ENCODE results near the gene SSTR4. TPM values are rescaled to one million over a fixed set of nuclear protein-coding genes. Genes with fewer than 3 reads are reported as not detected.

The SSTR4 gene
- total RNA-seq, 1 experiment from 2014 or later: not detected

DNA sequence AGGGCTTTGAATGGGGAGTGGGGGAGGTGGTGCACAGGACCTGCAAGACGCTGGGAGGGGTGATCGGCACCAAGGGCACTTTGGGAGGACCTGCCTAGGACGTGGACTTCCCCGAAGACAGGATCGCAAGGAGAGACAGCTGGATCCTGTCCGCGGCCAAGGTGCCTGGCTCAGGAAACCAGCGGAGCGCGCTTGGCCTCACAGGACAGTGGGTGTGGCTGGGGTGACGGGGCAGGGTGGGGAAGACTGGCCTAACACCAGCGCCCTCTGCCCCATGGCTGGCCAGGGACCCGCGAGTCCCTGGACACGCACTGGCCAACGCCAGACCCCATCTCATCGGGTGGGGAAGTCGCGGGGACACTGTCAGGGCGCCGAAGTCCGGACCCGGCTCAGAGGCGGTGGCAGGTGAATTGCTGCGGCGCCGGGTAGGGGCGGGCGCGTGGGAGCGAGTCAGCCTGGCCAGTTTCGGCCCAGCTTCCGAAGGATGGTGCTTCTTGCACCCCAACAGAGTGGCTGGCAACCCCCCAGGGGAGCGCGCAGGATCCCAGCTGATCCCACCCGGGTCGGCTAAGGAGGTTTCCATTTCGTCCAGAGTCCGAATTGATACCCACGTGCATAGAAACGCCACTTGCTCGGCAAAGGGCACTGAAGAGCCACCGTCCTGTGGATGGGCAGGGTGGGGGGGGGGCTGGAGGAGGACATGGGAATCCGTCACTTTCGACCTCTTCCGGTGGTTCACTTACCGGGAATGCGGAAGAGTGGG, 15.1 kb downstream of the SSTR4 start:
- CTCF ChIA-PET: interaction anchor here (0.6 to 2.9 kb wide), 18 partner anchors 11 to 359 kb away, joined by 3 to 47 read pairs (median 4); no protein-coding TSS in a partner anchor
- H3K79me2 ChIP-seq (ENCODE audit: insufficient read depth, low read length): no peaks in the 10 kb centered on the region
- BruUV-seq (replicated peaks): no TSS peak
- no peaks in the 10 kb centered on the region for H3K36me3 ChIP-seq (ENCODE audit: control insufficient read depth in 1 of 2, insufficient read depth in 2 of 2, low read length in 2 of 2)
- H3K9me2 ChIP-seq (ENCODE audit: insufficient read depth): no peaks in the 10 kb centered on the region
- POLR2A ChIA-PET: interaction anchor here (1.0 to 1.1 kb wide), 2 partner anchors 12 to 151 kb away, joined by 3 to 4 read pairs; no protein-coding TSS in a partner anchor
- H3K9ac ChIP-seq (ENCODE audit: low read length): peak overlapping the region; percentile 57
- intact Hi-C loops (cut with micrococcal nuclease): loop anchor here (1.0 to 10.0 kb wide), 2 partner anchors 151 to 275 kb away; no protein-coding TSS in a partner anchor
- TF ChIP-seq POLR2AphosphoS5 (IDR thresholded peaks at IDR 0.05; ENCODE audit: low read depth, low read length) (peak; percentile 4; the same call in 1 of the 2 replicates), EGR1 (IDR thresholded peaks at IDR 0.05; ENCODE audit: low read depth) (no peak), SP1 (IDR thresholded peaks at IDR 0.05; ENCODE audit: low read depth) (no peak), MAX (IDR thresholded peaks at IDR 0.05) (peak; percentile 48; the same call in 1 of the 2 replicates)
- no peaks in the 10 kb centered on the region for H4K20me1 ChIP-seq (ENCODE audit: insufficient read depth)
- peak overlapping the region; percentile 51 to 67 for H3K4me3 ChIP-seq (replicated peaks in 1 of 2; ENCODE audit: low read depth in 1 of 2, low read length in 2 of 2)
- peak overlapping the region; percentile 88 for H2AFZ ChIP-seq (ENCODE audit: low read depth, low read length, poor library complexity, severe bottlenecking)
- ATAC-seq: peak; percentile 76
- H3K27ac ChIP-seq (ENCODE audit: low read depth, low read length): no peak overlapping the region
- no peak for DNase-seq (ENCODE audit: low read depth, low spot score)
- H3K27me3 ChIP-seq (ENCODE audit: insufficient read depth, low read length): peaks cover 12% of the 10 kb centered on the region; the same call in 1 of the 2 replicates
- H3K9me3 ChIP-seq (ENCODE audit: control insufficient read depth in 1 of 2, insufficient read depth in 1 of 2, low read depth in 1 of 2, low read length in 2 of 2): no peaks in the 10 kb centered on the region
- peaks cover 3 to 31% of the 10 kb centered on the region in 2 experiments; a peak in 3 of 4 replicates for H3K4me1 ChIP-seq (ENCODE audit: control insufficient read depth in 1 of 2, insufficient read depth in 2 of 2, low read length in 2 of 2)
- H3K4me2 ChIP-seq (ENCODE audit: low read length): peak overlapping the region; percentile 99
- RAD21 ChIA-PET (ENCODE audit: low non-redundant PET in 1 of 2, low total read pairs in 2 of 2, uncharacterized antibody in 2 of 2, unreplicated experiment in 2 of 2): interaction anchor here (0.6 to 2.0 kb wide), 6 partner anchors 8 to 359 kb away, joined by 3 to 18 read pairs (median 3); no protein-coding TSS in a partner anchor

GRCh38 chr20:23050847-23051627, 15.9 kb downstream of the SSTR4 start:
- no peaks in the 10 kb centered on the region for H3K36me3 ChIP-seq (ENCODE audit: control insufficient read depth in 1 of 2, insufficient read depth in 2 of 2, low read length in 2 of 2)
- no TSS peak for BruUV-seq (replicated peaks)
- H3K9ac ChIP-seq (ENCODE audit: low read length): no peak overlapping the region; the same call in 1 of the 2 replicates
- no peaks in the 10 kb centered on the region for H3K9me3 ChIP-seq (ENCODE audit: control insufficient read depth in 1 of 2, insufficient read depth in 1 of 2, low read depth in 1 of 2, low read length in 2 of 2)
- no peaks in the 10 kb centered on the region for H4K20me1 ChIP-seq (ENCODE audit: insufficient read depth)
- DNase-seq (ENCODE audit: low read depth, low spot score) (peak; percentile 42), ATAC-seq (peak; percentile 69)
- CTCF ChIA-PET: interaction anchor here (0.6 to 2.9 kb wide), 18 partner anchors 10 to 709 kb away, joined by 3 to 47 read pairs (median 4); no protein-coding TSS in a partner anchor
- POLR2A ChIA-PET: interaction anchor here (1.0 to 1.1 kb wide), 2 partner anchors 11 to 150 kb away, joined by 3 to 4 read pairs; no protein-coding TSS in a partner anchor
- no peak overlapping the region for H3K27ac ChIP-seq (ENCODE audit: low read depth, low read length)
- peak overlapping the region; percentile 92 for H2AFZ ChIP-seq (ENCODE audit: low read depth, low read length, poor library complexity, severe bottlenecking)
- H3K9me2 ChIP-seq (ENCODE audit: insufficient read depth): no peaks in the 10 kb centered on the region
- intact Hi-C loops (cut with micrococcal nuclease): loop anchor here (1.0 to 10.0 kb wide), 2 partner anchors 150 to 274 kb away; no protein-coding TSS in a partner anchor
- H3K27me3 ChIP-seq (ENCODE audit: insufficient read depth, low read length): peaks cover 12% of the 10 kb centered on the region; the same call in 1 of the 2 replicates
- H3K4me2 ChIP-seq (ENCODE audit: low read length): peak overlapping the region; percentile 99
- peak overlapping the region; percentile 51 to 67 for H3K4me3 ChIP-seq (replicated peaks in 1 of 2; ENCODE audit: low read depth in 1 of 2, low read length in 2 of 2)
- no peaks in the 10 kb centered on the region for H3K79me2 ChIP-seq (ENCODE audit: insufficient read depth, low read length)
- RAD21 ChIA-PET (ENCODE audit: low non-redundant PET in 1 of 2, low total read pairs in 2 of 2, uncharacterized antibody in 2 of 2, unreplicated experiment in 2 of 2): interaction anchor here (0.6 to 2.0 kb wide), 5 partner anchors 9 to 195 kb away, joined by 3 to 18 read pairs (median 3); no protein-coding TSS in a partner anchor
- peaks cover 3 to 31% of the 10 kb centered on the region in 2 experiments; a peak in 3 of 4 replicates for H3K4me1 ChIP-seq (ENCODE audit: control insufficient read depth in 1 of 2, insufficient read depth in 2 of 2, low read length in 2 of 2)
- TF ChIP-seq RAD21 (IDR thresholded peaks at IDR 0.05; ENCODE audit: low read depth) (peak; percentile 73), ELF1 (IDR thresholded peaks at IDR 0.05; ENCODE audit: borderline replicate concordance, low read depth) (no peak; the same call in 1 of the 2 replicates), YY1 (IDR thresholded peaks at IDR 0.05; ENCODE audit: extremely low read depth, insufficient replicate concordance, low read depth, low read length) (no peak)
- TF ChIP-seq, protein P1, sequence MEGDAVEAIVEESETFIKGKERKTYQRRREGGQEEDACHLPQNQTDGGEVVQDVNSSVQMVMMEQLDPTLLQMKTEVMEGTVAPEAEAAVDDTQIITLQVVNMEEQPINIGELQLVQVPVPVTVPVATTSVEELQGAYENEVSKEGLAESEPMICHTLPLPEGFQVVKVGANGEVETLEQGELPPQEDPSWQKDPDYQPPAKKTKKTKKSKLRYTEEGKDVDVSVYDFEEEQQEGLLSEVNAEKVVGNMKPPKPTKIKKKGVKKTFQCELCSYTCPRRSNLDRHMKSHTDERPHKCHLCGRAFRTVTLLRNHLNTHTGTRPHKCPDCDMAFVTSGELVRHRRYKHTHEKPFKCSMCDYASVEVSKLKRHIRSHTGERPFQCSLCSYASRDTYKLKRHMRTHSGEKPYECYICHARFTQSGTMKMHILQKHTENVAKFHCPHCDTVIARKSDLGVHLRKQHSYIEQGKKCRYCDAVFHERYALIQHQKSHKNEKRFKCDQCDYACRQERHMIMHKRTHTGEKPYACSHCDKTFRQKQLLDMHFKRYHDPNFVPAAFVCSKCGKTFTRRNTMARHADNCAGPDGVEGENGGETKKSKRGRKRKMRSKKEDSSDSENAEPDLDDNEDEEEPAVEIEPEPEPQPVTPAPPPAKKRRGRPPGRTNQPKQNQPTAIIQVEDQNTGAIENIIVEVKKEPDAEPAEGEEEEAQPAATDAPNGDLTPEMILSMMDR (IDR thresholded peaks at IDR 0.05 in 2 of 3, conservative IDR thresholded peaks at IDR 0.05 in 1 of 3; ENCODE audit: borderline replicate concordance in 1 of 3, insufficient read depth in 1 of 3, low read depth in 2 of 3, low read length in 2 of 3): peak; percentile 54 to 73 (median 70); a peak in 5 of 6 replicates

All from HCT116 (cell line).